GM13977 (cell line): ENCODE results near the gene TRAM2.

ENCODE experiments used
- DNase-seq: peaks from one replicate; pipeline ENCODE4 v3.0.0; 2012; ENCODE audit warnings: low spot score
- in situ Hi-C: fragments of 300-500 bp; cut with MboI; formaldehyde crosslinking; loops from one replicate; pipeline ENCODE4 v1.12.0; 2022; ENCODE audit warnings: low sequenced_read_pairs, low pct_unique_long_range_greater_than_20kb, mixed read lengths, inconsistent platforms; ENCODE audit not compliant: unreplicated experiment
- TF ChIP-seq, protein P1 (sequence below): IDR thresholded peaks from 2 replicates; pipeline ENCODE4 v1.5.1; 2012; ENCODE audit warnings: mild to moderate bottlenecking, control low read depth; ENCODE audit not compliant: insufficient read depth; ENCODE audit errors: extremely low read depth, missing control alignments

The TRAM2 gene

DNA sequence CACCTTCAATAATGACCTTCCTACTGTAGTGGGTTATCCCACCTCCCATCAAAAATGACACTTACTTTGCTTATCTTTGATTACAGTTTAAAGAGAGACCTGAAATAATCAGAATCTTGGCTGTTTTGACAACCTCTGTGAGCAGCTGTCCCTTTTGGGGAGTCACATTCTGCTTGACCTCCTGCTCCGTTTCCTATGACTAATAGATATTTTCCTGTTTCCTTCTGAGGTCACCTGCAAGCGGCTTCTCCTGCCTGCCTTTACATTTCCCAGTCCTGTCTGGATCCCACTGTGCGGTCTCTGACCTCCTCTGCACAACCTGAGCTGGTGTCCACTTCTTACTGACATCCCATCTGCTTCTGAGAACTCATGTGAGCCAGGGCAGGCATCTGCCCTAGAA lies 54.2 kb downstream of the TRAM2 start:
- TF ChIP-seq, protein P1, sequence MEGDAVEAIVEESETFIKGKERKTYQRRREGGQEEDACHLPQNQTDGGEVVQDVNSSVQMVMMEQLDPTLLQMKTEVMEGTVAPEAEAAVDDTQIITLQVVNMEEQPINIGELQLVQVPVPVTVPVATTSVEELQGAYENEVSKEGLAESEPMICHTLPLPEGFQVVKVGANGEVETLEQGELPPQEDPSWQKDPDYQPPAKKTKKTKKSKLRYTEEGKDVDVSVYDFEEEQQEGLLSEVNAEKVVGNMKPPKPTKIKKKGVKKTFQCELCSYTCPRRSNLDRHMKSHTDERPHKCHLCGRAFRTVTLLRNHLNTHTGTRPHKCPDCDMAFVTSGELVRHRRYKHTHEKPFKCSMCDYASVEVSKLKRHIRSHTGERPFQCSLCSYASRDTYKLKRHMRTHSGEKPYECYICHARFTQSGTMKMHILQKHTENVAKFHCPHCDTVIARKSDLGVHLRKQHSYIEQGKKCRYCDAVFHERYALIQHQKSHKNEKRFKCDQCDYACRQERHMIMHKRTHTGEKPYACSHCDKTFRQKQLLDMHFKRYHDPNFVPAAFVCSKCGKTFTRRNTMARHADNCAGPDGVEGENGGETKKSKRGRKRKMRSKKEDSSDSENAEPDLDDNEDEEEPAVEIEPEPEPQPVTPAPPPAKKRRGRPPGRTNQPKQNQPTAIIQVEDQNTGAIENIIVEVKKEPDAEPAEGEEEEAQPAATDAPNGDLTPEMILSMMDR = no peak
- in situ Hi-C loops = no loop called here
- DNase-seq = no peak

DNA sequence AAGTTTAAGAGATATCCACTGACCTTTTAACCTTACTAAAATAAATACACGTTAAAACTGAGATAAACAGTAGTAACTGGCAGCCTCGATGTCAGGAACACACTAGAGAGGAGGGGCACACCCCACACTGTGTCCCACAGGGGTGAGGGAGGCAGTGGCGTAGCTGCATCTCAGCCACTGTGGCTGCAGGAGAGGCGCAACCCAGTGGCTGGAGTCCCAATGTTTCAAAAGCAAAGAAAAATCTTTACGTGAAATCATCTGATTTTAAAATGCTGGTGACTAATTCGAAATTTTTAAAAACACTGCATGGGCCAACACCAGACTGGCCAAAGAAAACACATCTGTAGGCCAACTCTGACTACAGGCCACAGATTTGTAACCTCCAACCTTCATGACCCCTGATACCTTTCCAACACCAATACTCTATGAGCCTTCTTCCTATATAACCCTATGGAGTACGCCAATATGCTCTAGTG lies 54.7 kb downstream of the TRAM2 start:
- in situ Hi-C loops = no loop called here
- no peak for DNase-seq
- TF ChIP-seq, protein P1 = no peak

DNA sequence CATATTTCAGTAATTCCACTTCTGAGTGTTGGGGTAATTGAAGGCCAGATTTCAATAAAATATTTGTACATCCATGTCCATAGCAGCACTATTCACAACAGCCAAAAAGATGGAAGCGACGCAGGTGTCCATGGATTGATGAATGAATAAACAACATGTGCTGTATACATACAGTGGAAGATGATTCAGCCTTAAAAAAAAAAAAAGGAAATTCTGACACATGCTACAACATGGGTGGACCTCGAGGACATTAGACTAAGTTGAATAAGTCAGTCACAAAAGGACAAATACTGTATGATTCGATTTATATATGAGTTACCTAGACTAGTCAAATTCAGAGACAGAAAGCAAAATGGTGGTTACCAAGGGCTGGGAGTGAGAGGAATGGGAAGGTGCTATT lies 57.2 kb downstream of the TRAM2 start:
- no peak for DNase-seq
- TF ChIP-seq, protein P1 = no peak
- in situ Hi-C loops = no loop called here

DNA sequence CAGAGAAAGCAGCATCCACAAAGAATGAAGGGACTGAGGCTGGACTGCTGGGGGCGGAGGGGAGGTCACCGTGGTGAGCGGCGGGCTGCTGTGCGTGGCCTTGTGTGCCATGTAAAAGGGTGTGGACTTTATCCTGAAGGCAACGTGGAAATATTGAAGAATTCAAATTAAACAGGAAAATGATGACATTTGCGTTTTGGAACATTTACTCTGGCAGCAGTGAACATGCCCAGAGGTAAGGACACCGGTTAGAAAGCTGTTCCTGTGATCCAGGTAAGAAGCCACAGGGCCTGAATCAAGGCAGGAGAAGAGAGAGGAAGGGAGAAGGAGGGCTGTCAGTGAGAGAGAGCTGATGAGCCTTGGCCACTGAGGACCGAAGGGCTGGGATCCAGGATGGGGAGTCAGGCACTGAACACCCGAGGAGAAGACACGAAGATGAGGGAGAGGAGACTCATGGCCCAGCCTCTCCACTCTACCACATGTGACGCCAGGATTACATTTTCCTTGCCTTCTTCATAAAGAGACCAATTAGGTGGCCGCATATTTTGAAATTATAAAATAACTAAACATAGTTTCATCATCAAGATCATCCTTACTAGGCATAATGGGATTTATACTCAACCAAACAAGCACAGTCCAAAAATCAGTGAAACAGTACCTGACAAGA lies 58.4 kb downstream of the TRAM2 start:
- in situ Hi-C loops = no loop called here
- no peak for DNase-seq
- TF ChIP-seq, protein P1 = no peak

DNA sequence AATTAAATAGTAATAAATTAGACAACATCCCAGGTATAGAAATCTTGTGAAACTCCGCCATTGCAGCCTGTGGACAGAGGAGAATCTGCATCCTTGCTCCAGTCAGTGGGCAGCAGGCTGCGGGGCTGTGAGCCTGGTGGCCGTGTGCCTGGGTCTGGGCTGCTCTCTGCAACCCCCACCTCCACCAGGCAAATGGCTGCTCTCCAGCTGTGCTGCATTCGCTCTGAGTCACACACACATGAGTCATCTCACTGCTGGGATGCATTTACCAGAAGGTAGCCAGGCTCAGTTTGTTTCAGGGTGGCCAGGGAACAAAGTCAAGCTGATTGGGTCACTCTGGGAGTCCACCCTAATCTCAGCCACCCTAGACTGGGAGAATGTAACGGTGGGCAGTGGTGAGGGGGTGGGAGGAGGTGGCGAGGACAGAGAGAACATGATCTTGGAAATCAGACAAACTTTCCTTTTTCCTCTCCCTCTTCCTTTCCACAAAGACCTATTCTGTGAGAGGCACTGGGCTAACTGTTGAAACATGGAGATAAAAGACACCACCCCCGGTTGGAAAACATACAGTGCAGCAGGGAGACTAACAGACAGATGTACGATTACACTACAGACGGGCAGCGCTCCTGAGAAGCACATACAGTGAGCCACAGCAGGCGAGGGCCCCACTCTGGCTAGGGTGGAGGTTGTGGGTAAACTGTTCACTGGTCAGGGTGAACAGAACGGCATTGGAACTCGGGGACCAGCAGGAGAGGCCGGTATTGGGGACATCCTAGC lies 59.2 kb downstream of the TRAM2 start:
- in situ Hi-C loops = no loop called here
- DNase-seq = peak; percentile 70
- TF ChIP-seq, protein P1 = no peak

DNA sequence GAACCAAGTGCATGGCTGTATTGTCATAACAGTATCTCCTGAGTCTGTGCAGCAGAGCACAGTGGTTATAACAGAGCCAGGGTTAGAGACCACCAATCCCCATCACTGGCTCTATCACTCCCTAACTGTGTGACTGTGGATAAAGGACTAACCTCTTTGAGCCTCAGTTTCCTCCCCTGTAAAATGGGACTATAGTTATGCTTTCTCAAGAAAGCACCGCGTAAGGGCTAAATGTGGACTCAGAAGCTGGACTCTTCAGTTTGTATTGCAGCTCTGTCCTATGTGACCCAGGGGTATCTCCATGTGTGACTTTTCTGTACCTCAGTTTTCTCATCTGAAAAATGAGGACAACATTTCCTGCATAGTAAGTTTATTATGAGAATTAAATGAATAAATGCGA lies 59.9 kb downstream of the TRAM2 start:
- TF ChIP-seq, protein P1 = no peak
- no peak for DNase-seq
- in situ Hi-C loops = no loop called here
